Bronchial epithelial cell (primary cell): Measurements from ENCODE around the gene MPHOSPH9. TPM values are rescaled to one million over a fixed set of nuclear protein-coding genes. Genes with fewer than 3 reads are reported as not detected.

ENCODE experiments used
- DNase-seq: peaks from one replicate; pipeline ENCODE4 v3.0.0-alpha.2; 2010; ENCODE audit warnings: low read depth
- FAIRE-seq: peaks from 2 replicates; lab custom pipeline; 2011; peaks lifted over from hg19 to GRCh38; lab: Jason Lieb, UNC
- H3K27me3 ChIP-seq: 2 replicates; pipeline ENCODE4 v1.5.1; 2011; ENCODE audit warnings: low read length; ENCODE audit not compliant: control insufficient read depth, insufficient read depth
- H3K36me3 ChIP-seq: 2 replicates; pipeline ENCODE4 v1.5.1; 2011; ENCODE audit warnings: low read length; ENCODE audit not compliant: control insufficient read depth, insufficient read depth
- H3K4me3 ChIP-seq: 2 replicates; pipeline ENCODE4 v1.5.1; 2011; ENCODE audit warnings: mild to moderate bottlenecking, low read depth, low read length, control low read depth
- total RNA-seq: library from RNA; depleted of rRNA; stranded (reverse); fragments of >200 nt; gene quantifications from 2 replicates; pipeline ENCODE4 v1.2.1, GENCODE V29; 2014
- TF ChIP-seq, protein P1 (sequence below): IDR thresholded peaks from 2 replicates; pipeline ENCODE4 v1.5.1; 2011; ENCODE audit warnings: mild to moderate bottlenecking, moderate library complexity, low read length, control low read depth, inconsistent platforms; ENCODE audit not compliant: insufficient read depth, severe bottlenecking

The MPHOSPH9 gene
- total RNA-seq, 1 donor from 2014 or later = 17.6 TPM

DNA sequence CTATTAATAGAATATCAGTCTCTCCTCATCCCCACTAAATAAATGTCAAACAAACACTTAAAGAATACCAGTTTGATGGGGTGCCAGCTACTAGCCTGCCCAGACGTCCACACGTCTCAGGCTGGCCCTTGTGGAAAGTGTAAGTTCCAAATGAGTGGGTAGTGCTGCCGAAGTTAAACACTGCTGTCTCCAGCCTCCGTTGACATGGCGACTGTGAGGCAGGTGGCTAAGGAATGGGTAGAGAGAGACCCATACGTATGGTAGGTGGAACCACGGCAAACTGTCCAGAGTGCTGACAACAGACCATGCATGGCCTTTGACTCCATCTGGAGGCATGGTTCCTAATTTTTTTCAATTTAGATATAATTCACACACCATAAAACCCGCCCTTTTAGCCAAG lies 119.9 kb downstream of the MPHOSPH9 start:
- Histone ChIP-seq H3K4me3 (no peak overlapping the region), H3K27me3 (no peaks in the 10 kb centered on the region), H3K36me3 (peaks cover 1% of the 10 kb centered on the region)
- FAIRE-seq = no peak
- TF ChIP-seq, protein P1, sequence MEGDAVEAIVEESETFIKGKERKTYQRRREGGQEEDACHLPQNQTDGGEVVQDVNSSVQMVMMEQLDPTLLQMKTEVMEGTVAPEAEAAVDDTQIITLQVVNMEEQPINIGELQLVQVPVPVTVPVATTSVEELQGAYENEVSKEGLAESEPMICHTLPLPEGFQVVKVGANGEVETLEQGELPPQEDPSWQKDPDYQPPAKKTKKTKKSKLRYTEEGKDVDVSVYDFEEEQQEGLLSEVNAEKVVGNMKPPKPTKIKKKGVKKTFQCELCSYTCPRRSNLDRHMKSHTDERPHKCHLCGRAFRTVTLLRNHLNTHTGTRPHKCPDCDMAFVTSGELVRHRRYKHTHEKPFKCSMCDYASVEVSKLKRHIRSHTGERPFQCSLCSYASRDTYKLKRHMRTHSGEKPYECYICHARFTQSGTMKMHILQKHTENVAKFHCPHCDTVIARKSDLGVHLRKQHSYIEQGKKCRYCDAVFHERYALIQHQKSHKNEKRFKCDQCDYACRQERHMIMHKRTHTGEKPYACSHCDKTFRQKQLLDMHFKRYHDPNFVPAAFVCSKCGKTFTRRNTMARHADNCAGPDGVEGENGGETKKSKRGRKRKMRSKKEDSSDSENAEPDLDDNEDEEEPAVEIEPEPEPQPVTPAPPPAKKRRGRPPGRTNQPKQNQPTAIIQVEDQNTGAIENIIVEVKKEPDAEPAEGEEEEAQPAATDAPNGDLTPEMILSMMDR = no peak
- DNase-seq = no peak

DNA sequence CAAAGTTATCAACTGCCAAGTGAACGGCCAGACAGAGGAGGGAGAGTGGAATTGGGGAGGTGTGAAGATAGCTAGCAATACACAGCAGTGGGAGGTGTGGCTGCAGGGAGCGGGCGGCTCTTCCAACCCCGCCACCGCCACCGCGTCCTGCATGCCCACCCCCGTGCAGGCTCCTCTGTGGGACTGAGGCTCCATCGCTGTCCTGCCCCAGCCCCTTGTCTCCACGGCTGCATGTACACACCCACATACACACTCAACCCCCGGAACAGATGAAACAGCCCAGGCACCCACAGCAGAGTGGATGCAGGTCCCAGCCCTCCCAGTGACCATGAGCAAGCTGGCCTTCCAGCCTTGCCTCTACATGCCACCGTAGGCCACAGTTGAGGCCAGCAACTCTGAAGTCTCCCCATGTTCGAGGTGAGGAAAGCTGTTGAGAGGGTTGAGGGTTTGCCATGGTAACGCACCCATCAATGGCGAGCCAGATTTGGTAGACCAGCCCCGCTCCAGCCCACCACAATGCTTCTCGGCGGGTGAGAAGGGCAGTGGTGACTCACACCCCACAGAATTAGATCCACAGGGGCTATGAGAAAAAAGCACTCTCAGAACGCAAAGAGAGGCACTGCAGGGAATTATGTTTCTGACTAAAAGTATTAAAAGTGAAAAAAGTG lies 121.3 kb downstream of the MPHOSPH9 start:
- Histone ChIP-seq H3K4me3 (no peak overlapping the region), H3K36me3 (peaks cover 1% of the 10 kb centered on the region), H3K27me3 (no peaks in the 10 kb centered on the region)
- DNase-seq (no peak), FAIRE-seq (no peak)
- TF ChIP-seq, protein P1 = no peak

- DNase-seq (no peak), FAIRE-seq (no peak)
- TF ChIP-seq, protein P1 = no peak
- no peaks in the 10 kb centered on the region for H3K27me3 ChIP-seq
- H3K4me3 ChIP-seq = no peak overlapping the region
- peaks cover 1% of the 10 kb centered on the region for H3K36me3 ChIP-seq
These were observed 123.6 kb downstream of the MPHOSPH9 start for GRCh38 chr12:123109319-123109772.

DNA sequence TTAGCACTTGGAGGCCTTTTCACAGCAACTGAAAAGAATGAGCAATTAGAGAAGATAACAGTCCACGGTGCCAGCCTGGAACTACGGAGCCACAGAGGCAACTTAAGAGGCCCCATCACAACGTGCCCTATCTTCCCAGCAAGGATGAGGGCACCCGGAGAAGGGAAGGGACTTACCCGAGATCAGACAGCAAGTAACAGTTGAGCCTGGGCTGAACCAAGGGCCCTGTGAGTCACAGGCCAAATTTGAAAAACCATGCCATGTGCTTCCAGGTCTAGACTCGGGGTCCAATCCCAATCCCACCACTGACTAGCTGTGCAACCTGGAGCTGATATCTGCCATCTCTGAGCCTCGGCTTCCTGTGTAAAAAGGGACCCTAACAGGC lies 124.3 kb downstream of the MPHOSPH9 start:
- Histone ChIP-seq H3K4me3 (no peak overlapping the region), H3K27me3 (no peaks in the 10 kb centered on the region), H3K36me3 (peaks cover 1% of the 10 kb centered on the region)
- DNase-seq = no peak
- TF ChIP-seq, protein P1 = no peak
- FAIRE-seq = no peak

- Histone ChIP-seq H3K27me3 (no peaks in the 10 kb centered on the region), H3K36me3 (peaks cover 1% of the 10 kb centered on the region), H3K4me3 (no peak overlapping the region)
- TF ChIP-seq, protein P1 = no peak
- DNase-seq = no peak
- FAIRE-seq = no peak
These were observed 124.8 kb downstream of the MPHOSPH9 start for GRCh38 chr12:123107926-123108681.
